WI38 (cell line): ENCODE data around the gene GRIFIN.

Experiments
- H3K4me3 ChIP-seq: 2 replicates; pipeline ENCODE4 v1.5.1; 2011; ENCODE audit warnings: low read depth, mild to moderate bottlenecking, control low read depth, low read length
- CTCF ChIP-seq: IDR thresholded peaks from 2 replicates; pipeline ENCODE4 v1.5.1; 2012; ENCODE audit warnings: low read depth, mild to moderate bottlenecking, control low read depth, low read length

GRIFIN gene

DNA sequence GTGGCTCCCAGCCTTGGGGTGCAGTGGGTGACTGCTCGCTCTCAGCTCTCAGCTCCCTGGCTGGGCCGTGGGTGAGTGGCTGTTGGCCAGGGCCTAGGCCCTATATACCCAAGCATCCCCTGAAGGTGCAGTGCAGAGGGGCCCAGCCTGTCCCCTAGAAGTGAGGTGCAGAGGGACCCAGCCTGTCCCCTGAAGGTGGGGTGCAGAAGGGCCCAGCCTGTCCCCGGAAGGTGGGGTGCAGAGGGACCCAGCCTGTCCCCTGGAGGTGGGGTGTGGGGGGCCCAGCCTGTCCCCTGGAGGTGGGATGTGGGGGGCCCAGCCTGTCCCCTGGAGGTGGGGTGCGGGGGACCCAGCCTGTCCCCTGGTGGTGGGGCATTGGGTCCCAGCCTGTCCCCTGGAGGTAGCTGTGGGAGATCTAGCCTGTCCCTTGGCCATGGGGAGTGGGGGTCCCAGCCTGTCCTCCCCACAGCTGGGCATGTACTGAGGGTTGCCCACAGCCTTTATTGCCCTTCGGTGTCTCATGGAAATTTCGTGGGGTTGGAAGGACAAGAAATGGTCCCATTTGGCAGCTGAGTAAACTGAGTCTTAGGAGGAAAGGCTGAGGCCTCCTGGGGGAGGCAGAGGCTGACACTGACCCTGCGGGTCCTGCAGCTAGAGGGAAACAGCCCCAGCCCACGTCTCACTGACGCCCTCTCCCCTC, 25.9 kb upstream of the GRIFIN start:
- no peak overlapping the region for H3K4me3 ChIP-seq
- TF ChIP-seq CTCF = no peak

DNA sequence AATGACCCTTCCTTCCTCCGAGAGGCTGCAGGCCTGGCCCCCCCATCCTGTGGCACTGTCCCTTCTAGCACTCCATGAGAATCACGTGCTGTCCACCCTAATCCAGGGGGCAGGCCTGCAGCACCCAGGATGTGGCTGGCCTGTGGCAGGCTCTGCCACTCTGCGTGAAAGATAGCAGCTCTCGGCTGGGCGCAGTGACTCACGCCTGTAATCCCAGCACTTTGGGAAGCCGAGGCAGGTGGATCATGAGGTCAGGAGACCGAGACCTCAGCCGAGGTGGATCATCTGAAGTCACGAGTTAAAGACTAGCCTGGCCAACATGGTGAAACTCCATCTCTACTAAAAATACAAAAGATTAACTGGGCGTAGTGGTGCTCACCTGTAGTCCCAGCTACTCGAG, 24.5 kb upstream of the GRIFIN start:
- TF ChIP-seq CTCF = no peak

DNA sequence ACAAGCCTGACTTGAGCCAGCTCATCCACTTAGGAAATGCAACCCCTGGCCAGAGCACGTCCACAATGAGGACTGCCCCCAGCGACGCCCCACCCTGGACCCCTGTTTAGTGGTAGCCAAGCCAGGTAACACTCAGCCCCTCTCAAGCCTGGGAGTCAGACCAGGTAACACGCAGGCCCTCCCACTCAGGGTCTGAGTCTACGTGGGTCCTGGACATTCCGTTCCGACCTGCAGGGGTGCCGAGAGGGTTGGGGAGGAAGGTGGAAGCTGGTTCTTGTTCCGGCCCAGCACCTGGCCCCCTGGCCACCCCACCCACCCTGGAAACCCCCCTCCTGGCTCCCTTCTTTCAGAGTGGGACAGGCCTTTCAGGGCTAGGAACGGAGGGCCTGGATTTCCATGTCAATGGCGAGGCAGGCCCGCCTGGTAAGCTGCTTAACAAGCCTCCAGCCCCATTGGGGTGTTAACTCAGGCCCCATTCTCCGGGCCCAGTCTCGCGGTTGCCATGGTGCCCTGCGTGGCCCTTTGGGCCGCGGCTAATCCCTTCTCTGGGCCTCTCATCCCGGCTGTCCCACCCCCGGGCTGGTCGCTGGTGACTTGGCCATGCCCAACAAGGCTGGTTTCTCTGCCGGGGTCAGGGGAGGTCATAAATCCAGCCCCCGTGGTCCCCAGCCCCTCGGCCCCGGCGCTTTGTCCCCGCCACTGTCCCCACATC, 23.7 kb upstream of the GRIFIN start:
- H3K4me3 ChIP-seq = no peak overlapping the region

More for the DNA sequence above, 24.5 kb upstream of the GRIFIN start:
- no peak overlapping the region for H3K4me3 ChIP-seq

DNA sequence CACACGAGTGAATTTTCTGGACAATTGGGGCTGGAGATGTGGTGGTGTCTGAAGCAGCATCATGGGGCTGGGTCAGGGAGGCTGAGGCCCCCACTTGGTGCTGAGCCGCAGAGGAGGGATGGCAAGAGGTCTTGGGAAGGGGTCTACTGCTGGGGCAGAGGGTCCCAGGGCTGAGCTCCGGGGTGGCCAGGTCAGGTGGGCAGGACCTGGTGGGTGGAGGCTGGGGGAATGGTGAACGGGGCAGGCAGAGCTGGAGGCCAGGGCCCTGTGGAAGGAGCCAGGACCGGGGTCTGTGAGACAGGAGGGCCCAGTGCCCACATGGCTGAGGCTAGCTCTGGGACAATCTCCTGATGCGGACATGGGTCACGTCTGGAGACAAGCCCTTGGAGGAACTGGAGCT, 23.0 kb upstream of the GRIFIN start:
- no peak for TF ChIP-seq CTCF
- H3K4me3 ChIP-seq = no peak overlapping the region

More for the DNA sequence above, 23.7 kb upstream of the GRIFIN start:
- no peak for TF ChIP-seq CTCF

DNA sequence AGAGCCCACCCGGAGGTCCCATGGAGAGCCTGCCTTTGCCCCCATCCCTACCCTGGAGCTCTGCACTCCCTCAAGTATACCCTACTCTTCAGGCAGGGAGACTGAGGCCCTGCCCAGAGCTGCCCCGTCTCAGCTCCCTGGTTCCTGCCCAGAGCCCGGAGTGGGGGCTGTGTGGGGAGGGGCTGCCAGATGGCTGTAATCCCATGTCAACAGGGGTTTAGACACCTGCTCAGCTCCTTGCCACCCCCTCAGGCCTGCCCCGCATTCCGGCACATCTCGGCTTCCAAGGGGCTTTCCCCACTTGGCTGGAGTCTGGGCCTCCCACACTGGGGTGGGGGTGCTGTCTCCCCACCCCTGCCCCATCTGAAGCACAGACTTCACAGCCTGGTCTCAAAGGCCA, 22.5 kb upstream of the GRIFIN start:
- TF ChIP-seq CTCF = no peak
- no peak overlapping the region for H3K4me3 ChIP-seq

- no peak overlapping the region for H3K4me3 ChIP-seq
Measured at GRCh38 chr7:2497500-2498336, 21.5 kb upstream of the GRIFIN start.

More at GRCh38 chr7:2497500-2498336, 21.5 kb upstream of the GRIFIN start:
- no peak for TF ChIP-seq CTCF
